Measurements from ENCODE around the gene EIF1.
"Not testable (repeated sequence)": the region's sequence is repeated elsewhere in the genome, so short reads cannot be mapped to it uniquely, and the experiment has no call there.

Gene EIF1

GRCh38 chr17:41685753-41686152, 2.9 kb upstream of the EIF1 start:
- H3K36me3 ChIP-seq (ENCODE audit: control insufficient read depth in 1 of 2, insufficient read depth in 2 of 2, low read length in 2 of 2) = peaks cover 7 to 11% of the 10 kb centered on the region in 2 experiments
- H3K4me2 ChIP-seq (ENCODE audit: low read length); H3K4me3 ChIP-seq (ENCODE audit: low read depth, low read length); H2BK12ac ChIP-seq (ENCODE audit: low read length); H3K27me3 ChIP-seq (ENCODE audit: insufficient read depth, low read length); H3K14ac ChIP-seq (ENCODE audit: low read length); H2BK5ac ChIP-seq (ENCODE audit: low read depth, low read length, poor library complexity); H4K8ac ChIP-seq (ENCODE audit: low read depth, low read length); H4K91ac ChIP-seq (ENCODE audit: low read depth, low read length); H3K18ac ChIP-seq (ENCODE audit: low read length); H2AK5ac ChIP-seq (ENCODE audit: low read length); H4K12ac ChIP-seq (ENCODE audit: low read depth, low read length); H2AFZ ChIP-seq (ENCODE audit: insufficient read depth, low read length, poor library complexity); H3K4ac ChIP-seq (ENCODE audit: low read depth, low read length); H3K23ac ChIP-seq (ENCODE audit: low read length); DNase-seq; H3K27ac ChIP-seq (ENCODE audit: low read depth, low read length); H3K4me1 ChIP-seq (ENCODE audit: control insufficient read depth in 1 of 2, insufficient read depth in 2 of 2, low read length in 2 of 2); H2BK120ac ChIP-seq (ENCODE audit: insufficient read depth, low read length, poor library complexity); H3K9ac ChIP-seq (ENCODE audit: low read length); H3K79me2 ChIP-seq (ENCODE audit: control insufficient read depth, insufficient read depth, low read length, poor library complexity); H3K9me3 ChIP-seq (ENCODE audit: insufficient read depth, low read depth, low read length): not testable (repeated sequence)
- no CpG with 5 or more reads among the region's 13 CpGs for WGBS (ENCODE audit: extremely low coverage, insufficient coverage, insufficient read length)
- H3K79me1 ChIP-seq (ENCODE audit: low read length) = peaks cover 10% of the 10 kb centered on the region

- H3K79me1 ChIP-seq (ENCODE audit: low read length) = peaks cover 10% of the 10 kb centered on the region
- H3K4me2 ChIP-seq (ENCODE audit: low read length) = no peak overlapping the region
- WGBS (ENCODE audit: extremely low coverage, insufficient coverage, insufficient read length) = no CpG with 5 or more reads among the region's 4 CpGs
- H3K27ac ChIP-seq (ENCODE audit: low read depth, low read length) = no peak overlapping the region
- no peak overlapping the region for H3K14ac ChIP-seq (ENCODE audit: low read length)
- peaks cover 5% of the 10 kb centered on the region for H3K79me2 ChIP-seq (ENCODE audit: control insufficient read depth, insufficient read depth, low read length, poor library complexity)
- H3K23ac ChIP-seq (ENCODE audit: low read length) = no peak overlapping the region
- no peak for DNase-seq
- H4K8ac ChIP-seq (ENCODE audit: low read depth, low read length) = no peak overlapping the region
- H4K91ac ChIP-seq (ENCODE audit: low read depth, low read length) = no peak overlapping the region
- H3K4me1 ChIP-seq (ENCODE audit: control insufficient read depth in 1 of 2, insufficient read depth in 2 of 2, low read length in 2 of 2) = no peaks in the 10 kb centered on the region
- no peak overlapping the region for H4K12ac ChIP-seq (ENCODE audit: low read depth, low read length)
- H2BK120ac ChIP-seq (ENCODE audit: insufficient read depth, low read length, poor library complexity) = no peak overlapping the region
- no peak overlapping the region for H2AFZ ChIP-seq (ENCODE audit: insufficient read depth, low read length, poor library complexity)
- no peak overlapping the region for H3K9ac ChIP-seq (ENCODE audit: low read length)
- no peak overlapping the region for H2BK12ac ChIP-seq (ENCODE audit: low read length)
- H3K4me3 ChIP-seq (ENCODE audit: low read depth, low read length) = no peak overlapping the region
- no peak overlapping the region for H3K18ac ChIP-seq (ENCODE audit: low read length)
- H2AK5ac ChIP-seq (ENCODE audit: low read length) = no peak overlapping the region
- no peaks in the 10 kb centered on the region for H3K27me3 ChIP-seq (ENCODE audit: insufficient read depth, low read length)
- no peak overlapping the region for H3K4ac ChIP-seq (ENCODE audit: low read depth, low read length)
- no peaks in the 10 kb centered on the region for H3K9me3 ChIP-seq (ENCODE audit: insufficient read depth, low read depth, low read length)
- H3K36me3 ChIP-seq (ENCODE audit: control insufficient read depth in 1 of 2, insufficient read depth in 2 of 2, low read length in 2 of 2) = peaks cover 12 to 17% of the 10 kb centered on the region in 2 experiments
- H2BK5ac ChIP-seq (ENCODE audit: low read depth, low read length, poor library complexity) = no peak overlapping the region
These were observed 2.4 kb upstream of the EIF1 start for GRCh38 chr17:41686281-41686680.

GRCh38 chr17:41687828-41688640, 651 bp upstream of the EIF1 start:
- Histone ChIP-seq H2BK120ac (ENCODE audit: insufficient read depth, low read length, poor library complexity) (peak overlapping the region; percentile 68), H4K12ac (ENCODE audit: low read depth, low read length) (peak overlapping the region; percentile 22), H2BK5ac (ENCODE audit: low read depth, low read length, poor library complexity) (peak overlapping the region; percentile 16), H2AK5ac (ENCODE audit: low read length) (no peak overlapping the region), H4K8ac (ENCODE audit: low read depth, low read length) (peak overlapping the region; percentile 86), H2AFZ (ENCODE audit: insufficient read depth, low read length, poor library complexity) (peak overlapping the region; percentile 20), H3K14ac (ENCODE audit: low read length) (peak overlapping the region; percentile 53), H3K4me3 (ENCODE audit: low read depth, low read length) (peak overlapping the region; percentile 55), H3K79me2 (ENCODE audit: control insufficient read depth, insufficient read depth, low read length, poor library complexity) (peaks cover 5% of the 10 kb centered on the region), H3K23ac (ENCODE audit: low read length) (no peak overlapping the region), H3K18ac (ENCODE audit: low read length) (peak overlapping the region; percentile 56), H3K4me1 (ENCODE audit: control insufficient read depth in 1 of 2, insufficient read depth in 2 of 2, low read length in 2 of 2) (no peaks in the 10 kb centered on the region), H4K91ac (ENCODE audit: low read depth, low read length) (peak overlapping the region; percentile 54), H3K27me3 (ENCODE audit: insufficient read depth, low read length) (no peaks in the 10 kb centered on the region), H3K27ac (ENCODE audit: low read depth, low read length) (peak overlapping the region; percentile 72), H3K4me2 (ENCODE audit: low read length) (peak overlapping the region; percentile 87), H3K4ac (ENCODE audit: low read depth, low read length) (no peak overlapping the region), H3K36me3 (ENCODE audit: control insufficient read depth in 1 of 2, insufficient read depth in 2 of 2, low read length in 2 of 2) (peaks cover 22 to 34% of the 10 kb centered on the region in 2 experiments), H2BK12ac (ENCODE audit: low read length) (no peak overlapping the region), H3K79me1 (ENCODE audit: low read length) (peaks cover 10% of the 10 kb centered on the region), H3K9ac (ENCODE audit: low read length) (peak overlapping the region; percentile 82), H3K9me3 (ENCODE audit: insufficient read depth, low read depth, low read length) (no peaks in the 10 kb centered on the region)
- no CpG with 5 or more reads among the region's 23 CpGs for WGBS (ENCODE audit: extremely low coverage, insufficient coverage, insufficient read length)
- DNase-seq = peak in 1 of 2 donors; percentile 58

GRCh38 chr17:41689497-41690299, 1.0 kb downstream of the EIF1 start:
- Histone ChIP-seq H4K91ac (ENCODE audit: low read depth, low read length) (peak overlapping the region; percentile 78), H3K36me3 (ENCODE audit: control insufficient read depth in 1 of 2, insufficient read depth in 2 of 2, low read length in 2 of 2) (peaks cover 26 to 47% of the 10 kb centered on the region in 2 experiments), H3K27ac (ENCODE audit: low read depth, low read length) (peak overlapping the region; percentile 63), H2BK5ac (ENCODE audit: low read depth, low read length, poor library complexity) (peak overlapping the region; percentile 24), H3K9me3 (ENCODE audit: insufficient read depth, low read depth, low read length) (no peaks in the 10 kb centered on the region), H3K79me2 (ENCODE audit: control insufficient read depth, insufficient read depth, low read length, poor library complexity) (peaks cover 5% of the 10 kb centered on the region), H2AK5ac (ENCODE audit: low read length) (peak overlapping the region; percentile 13), H3K27me3 (ENCODE audit: insufficient read depth, low read length) (no peaks in the 10 kb centered on the region), H3K14ac (ENCODE audit: low read length) (peak overlapping the region; percentile 75), H3K79me1 (ENCODE audit: low read length) (peaks cover 10% of the 10 kb centered on the region), H4K8ac (ENCODE audit: low read depth, low read length) (no peak overlapping the region), H3K9ac (ENCODE audit: low read length) (peak overlapping the region; percentile 95), H3K4me2 (ENCODE audit: low read length) (peak overlapping the region; percentile 86), H3K23ac (ENCODE audit: low read length) (no peak overlapping the region), H4K12ac (ENCODE audit: low read depth, low read length) (peak overlapping the region; percentile 13), H2AFZ (ENCODE audit: insufficient read depth, low read length, poor library complexity) (no peak overlapping the region), H3K18ac (ENCODE audit: low read length) (peak overlapping the region; percentile 60), H3K4me1 (ENCODE audit: control insufficient read depth in 1 of 2, insufficient read depth in 2 of 2, low read length in 2 of 2) (no peaks in the 10 kb centered on the region), H3K4ac (ENCODE audit: low read depth, low read length) (peak overlapping the region; percentile 87), H2BK120ac (ENCODE audit: insufficient read depth, low read length, poor library complexity) (peak overlapping the region; percentile 34), H3K4me3 (ENCODE audit: low read depth, low read length) (peak overlapping the region; percentile 95), H2BK12ac (ENCODE audit: low read length) (no peak overlapping the region)
- WGBS (ENCODE audit: extremely low coverage, insufficient coverage, insufficient read length) = no CpG with 5 or more reads among the region's 27 CpGs
- peak in 1 of 2 donors; percentile 74 for DNase-seq
